GM12878 (cell line): ENCODE results near the gene MYT1. TPM values are rescaled to one million over a fixed set of nuclear protein-coding genes. Genes with fewer than 3 reads are reported as not detected.

ENCODE experiments used
- ATAC-seq: fragments of 200-7000 bp; cut with Tn5 transposase; 3 replicates; pipeline ENCODE4 v1.9.1; 2020; ENCODE audit warnings: mild to moderate bottlenecking, moderate library complexity
- BruUV-seq: library from RNA; stranded (reverse); fragments of 400-500 nt; replicated peaks from 2 replicates; lab custom pipeline; 2021; lab: Mats Ljungman, UMichigan
- CTCF ChIA-PET: fragments of 300-600 bp; sonication (Branson Sonifier 250); formaldehyde crosslinking; extraction: SDS; loops from one replicate; lab custom pipeline; 2021; ENCODE audit warnings: inconsistent platforms; lab: Yijun Ruan, JAX
- POLR2A ChIA-PET: fragments of 350-600 bp; formaldehyde crosslinking; extraction: SDS; loops from one replicate; lab custom pipeline; 2021; ENCODE audit warnings: inconsistent platforms; lab: Charles Lee
- RAD21 ChIA-PET: fragments of 300-600 bp; sonication (Branson Sonifier 250); formaldehyde crosslinking; loops from one replicate; lab custom pipeline; 2023; ENCODE audit warnings: antibody characterized with exemption; ENCODE audit not compliant: unreplicated experiment; lab: Charles Lee
- SMC1A ChIA-PET: fragments of 300-600 bp; sonication (Branson Sonifier 250); formaldehyde crosslinking; loops from one replicate; lab custom pipeline; 2023; ENCODE audit not compliant: unreplicated experiment, uncharacterized antibody; lab: Charles Lee
- DNase-seq: peaks from one replicate; pipeline ENCODE4 v3.0.0-alpha.2; 2011; ENCODE audit warnings: low read depth, low spot score
- FAIRE-seq: peaks from 3 replicates; lab custom pipeline; 2011; peaks lifted over from hg19 to GRCh38; lab: Jason Lieb, UNC
- H2AFZ ChIP-seq: 2 replicates; pipeline ENCODE4 v1.6.0; 2011; ENCODE audit warnings: low read depth, low read length, control low read depth; ENCODE audit not compliant: control insufficient read depth
- H3K27ac ChIP-seq: 2 replicates; pipeline ENCODE4 v1.5.1; 2011; ENCODE audit warnings: control low read depth; ENCODE audit not compliant: control insufficient read depth, insufficient read depth
- H3K27me3 ChIP-seq, 2 experiments: replicated peaks in 1 of 2; 2 replicates each; pipeline versions ENCODE4 v1.6.0 to v1.6.1; 2011; ENCODE audit warnings: low read length in 1 of 2; ENCODE audit not compliant: control insufficient read depth in 2 of 2, insufficient read depth in 2 of 2
- H3K36me3 ChIP-seq, 2 experiments: 2 replicates each; pipeline ENCODE4 v1.5.1; 2011; ENCODE audit warnings: low read length in 1 of 2; ENCODE audit not compliant: control insufficient read depth in 2 of 2, insufficient read depth in 2 of 2
- H3K4me1 ChIP-seq: 2 replicates; pipeline ENCODE4 v1.6.1; 2011; ENCODE audit warnings: mild to moderate bottlenecking, low read length, moderate library complexity, mixed read lengths; ENCODE audit not compliant: control insufficient read depth, insufficient read depth
- H3K4me2 ChIP-seq: 2 replicates; pipeline ENCODE4 v1.6.0; 2011; ENCODE audit warnings: control low read depth; ENCODE audit not compliant: control insufficient read depth, insufficient read depth
- H3K4me3 ChIP-seq: fragments of 200-600 bp; sonication (generic); 2 replicates; pipeline ENCODE4 v1.5.1; 2016
- H3K79me2 ChIP-seq: 2 replicates; pipeline ENCODE4 v1.6.0; 2011; ENCODE audit warnings: low read length; ENCODE audit not compliant: control insufficient read depth, insufficient read depth
- H3K9ac ChIP-seq: 2 replicates; pipeline ENCODE4 v1.8.0; 2011; ENCODE audit warnings: low read length, control low read depth, mixed read lengths; ENCODE audit not compliant: control insufficient read depth, insufficient read depth
- H3K9me3 ChIP-seq: replicated peaks from 3 replicates; pipeline ENCODE4 v1.5.1; 2011; ENCODE audit warnings: mild to moderate bottlenecking, low read length; ENCODE audit not compliant: control insufficient read depth, insufficient read depth
- H4K20me1 ChIP-seq: 2 replicates; pipeline ENCODE4 v1.6.0; 2011; ENCODE audit not compliant: control insufficient read depth, insufficient read depth
- BCL11A ChIP-seq: IDR thresholded peaks from 2 replicates; pipeline ENCODE4 v1.6.1; 2011; ENCODE audit warnings: low read depth, low read length
- E4F1 ChIP-seq: fragments of 450-650 bp; IDR thresholded peaks from 2 replicates; pipeline ENCODE4 v1.6.1; 2018; ENCODE audit warnings: borderline replicate concordance, mild to moderate bottlenecking; ENCODE audit not compliant: partially characterized antibody
- EED ChIP-seq: sonication (generic); IDR thresholded peaks from 2 replicates; pipeline ENCODE4 v1.6.1; 2016; ENCODE audit warnings: antibody characterized with exemption, low read depth
- FOS ChIP-seq: IDR thresholded peaks from 3 replicates; pipeline ENCODE4 v1.6.1; 2011; ENCODE audit warnings: borderline replicate concordance; ENCODE audit not compliant: insufficient read length; ENCODE audit errors: extremely low read depth
- IRF5 ChIP-seq: fragments of 450-650 bp; IDR thresholded peaks from 2 replicates; pipeline ENCODE4 v1.6.1; 2017; ENCODE audit warnings: borderline replicate concordance
- JUND ChIP-seq: IDR thresholded peaks from 2 replicates; pipeline ENCODE4 v1.6.1; 2012; ENCODE audit warnings: low read depth, mild to moderate bottlenecking, low read length, improper control_type of control experiment, moderate library complexity
- MXI1 ChIP-seq: fragments of 150-350 bp; IDR thresholded peaks from 2 replicates; pipeline ENCODE4 v1.6.1; 2011; ENCODE audit warnings: low read depth, mild to moderate bottlenecking, inconsistent platforms, low read length, improper control_type of control experiment
- NFYB ChIP-seq: IDR thresholded peaks from 2 replicates; pipeline ENCODE4 v1.6.1; 2011; ENCODE audit warnings: low read depth, mild to moderate bottlenecking, low read length, improper control_type of control experiment, moderate library complexity; ENCODE audit not compliant: insufficient read depth
- RAD51 ChIP-seq: fragments of 450-650 bp; IDR thresholded peaks from 2 replicates; pipeline ENCODE4 v1.6.1; 2016; ENCODE audit warnings: moderate library complexity, mild to moderate bottlenecking, inconsistent platforms
- RCOR1 ChIP-seq: conservative IDR thresholded peaks from 2 replicates; pipeline ENCODE4 v1.6.1; 2012; ENCODE audit warnings: low read depth, low read length, improper control_type of control experiment
- SP1 ChIP-seq: IDR thresholded peaks from one replicate; pipeline ENCODE4 v1.6.1; 2011; ENCODE audit warnings: low read depth, low read length
- SRF ChIP-seq, 2 experiments: IDR thresholded peaks; 2 replicates each; pipeline ENCODE4 v1.6.1; 2011; ENCODE audit warnings: low read depth in 2 of 2, low read length in 2 of 2, mild to moderate bottlenecking in 1 of 2, moderate library complexity in 1 of 2
- TARDBP ChIP-seq: IDR thresholded peaks from 2 replicates; pipeline ENCODE4 v1.6.1; 2016; ENCODE audit warnings: borderline replicate concordance
- TCF3 ChIP-seq: IDR thresholded peaks from 2 replicates; pipeline ENCODE4 v1.6.1; 2012; ENCODE audit warnings: low read depth, mild to moderate bottlenecking, low read length, borderline replicate concordance; ENCODE audit not compliant: insufficient read depth
- YBX1 ChIP-seq: fragments of 450-650 bp; IDR thresholded peaks from 2 replicates; pipeline ENCODE4 v1.6.1; 2016; ENCODE audit warnings: antibody characterized with exemption
- ZBED1 ChIP-seq: IDR thresholded peaks from 2 replicates; pipeline ENCODE4 v1.6.1; 2016; ENCODE audit warnings: borderline replicate concordance
- ZBTB33 ChIP-seq: fragments of 450-650 bp; IDR thresholded peaks from 2 replicates; pipeline ENCODE4 v1.6.1; 2017; ENCODE audit warnings: mild to moderate bottlenecking
- WGBS: methylation state at CpG from one replicate; pipeline ENCODE4 v1.1.6; 2016; ENCODE audit warnings: low lambda C conversion rate; ENCODE audit not compliant: insufficient replicate concordance, insufficient coverage; ENCODE audit errors: missing lambda C conversion rate; 5-methylcytosine and 5-hydroxymethylcytosine counted together
- in situ Hi-C: fragments of 300-500 bp; cut with MboI; formaldehyde crosslinking; loops from 9 replicates; pipeline ENCODE4 v1.14.3; 2018; ENCODE audit warnings: mixed read lengths
- intact Hi-C: fragments of 100-400 bp; cut with micrococcal nuclease; formaldehyde crosslinking; loops from one replicate; pipeline ENCODE4 v1.14.2; 2022; ENCODE audit not compliant: unreplicated experiment
- polyA plus RNA-seq, 11 experiments: library from polyadenylated mRNA; depleted of rRNA in 4 of 11; unstranded in 6 of 11; stranded (reverse) in 5 of 11; fragments of >200 nt; fragmentation: Nextera tagmentation in 4 of 11; fragmentation: Illumina TruSeq in 1 of 11; extraction: Ambion mirVana in 4 of 11; extraction: Trizol in 1 of 11; gene quantifications; 1 replicate in 1 of 11; 2 replicates in 10 of 11; pipeline versions ENCODE4 v1.2.1 to v1.2.3, GENCODE V29; 2011 to 2016; ENCODE audit warnings: inconsistent platforms in 2 of 11, missing spikeins in 2 of 11, low read depth in 1 of 11
- total RNA-seq, 4 experiments: library from RNA; depleted of rRNA in 3 of 4; stranded (reverse); fragments of >200 nt in 3 of 4; fragmentation: Illumina TruSeq in 1 of 4; extraction: Trizol in 1 of 4; gene quantifications; 2 replicates each; pipeline versions ENCODE4 v1.2.1 to v1.2.3, GENCODE V29; 2013 to 2021

The MYT1 gene
- total and polyA plus RNA-seq, 10 of the 15 experiments (the other 5 are each of a cell fraction or from before 2014, with no cell fraction given): 0.01 to 0.10 TPM; not detected in 8

- TF ChIP-seq BCL11A (no peak), E4F1 (no peak), SRF (IDR thresholded peaks at IDR 0.05; ENCODE audit: low read depth in 2 of 2, low read length in 2 of 2) (no peak), IRF5 (no peak), NFYB (no peak), RAD51 (no peak)
Measured at GRCh38 chr20:64246616-64247306, 82.5 kb downstream of the MYT1 start (continued).

GRCh38 chr20:64247307-64247618, 83.0 kb downstream of the MYT1 start:
- in situ Hi-C loops (no loop called here), intact Hi-C loops (no loop called here)
- CTCF ChIA-PET: interaction anchor here (1.1 kb wide), 2 partner anchors 24 to 39 kb away, joined by 3 to 7 read pairs; no protein-coding TSS in a partner anchor
- BruUV-seq: no TSS peak
- no peaks in the 10 kb centered on the region for H3K9me3 ChIP-seq
- H2AFZ ChIP-seq: no peak overlapping the region
- ATAC-seq: no peak
- H3K4me1 ChIP-seq: no peaks in the 10 kb centered on the region
- POLR2A ChIA-PET: no interaction called here
- no peaks in the 10 kb centered on the region for H4K20me1 ChIP-seq
- WGBS: 24% methylated on average over 9 of the region's 9 CpGs
- H3K9ac ChIP-seq: no peak overlapping the region
- RAD21 ChIA-PET: no interaction called here
- no peak overlapping the region for H3K4me3 ChIP-seq
- no peak overlapping the region for H3K27ac ChIP-seq
- no peaks in the 10 kb centered on the region for H3K79me2 ChIP-seq
- peaks cover 0 to 8% of the 10 kb centered on the region in 2 experiments; a peak in 1 of 4 replicates for H3K27me3 ChIP-seq
- SMC1A ChIA-PET: interaction anchor here (0.9 kb wide), 1 partner anchor 23 kb away, joined by 3 read pairs; no protein-coding TSS in a partner anchor
- no peak overlapping the region for H3K4me2 ChIP-seq
- no peak for FAIRE-seq
- H3K36me3 ChIP-seq: no peaks in the 10 kb centered on the region
- no peak for DNase-seq
- no peak for TF ChIP-seq FOS
- no peak for TF ChIP-seq RCOR1
- no peak for TF ChIP-seq TARDBP
- no peak for TF ChIP-seq MXI1
- no peak for TF ChIP-seq TCF3
- no peak for TF ChIP-seq JUND
- TF ChIP-seq YBX1: no peak
- TF ChIP-seq SP1: no peak
- no peak for TF ChIP-seq EED
- no peak for TF ChIP-seq IRF5
- TF ChIP-seq ZBTB33: no peak
- no peak for TF ChIP-seq ZBED1
